Spleen (tissue), 7 donors: ENCODE measurements around the gene DICER1.

Experiments
- POLR2A ChIP-seq, 3 donors: fragments of 450-650 bp; IDR thresholded peaks; one replicate each; pipeline ENCODE4 v1.5.1; 2017; ENCODE audit warnings: antibody characterized with exemption in 3 of 3, mild to moderate bottlenecking in 1 of 3
- TF ChIP-seq, protein P1 (sequence below), 11 experiments: fragments of 200-600 bp in 7 of 11; fragments of 450-650 bp in 4 of 11; sonication (generic) in 4 of 11; IDR thresholded peaks in 8 of 11; conservative IDR thresholded peaks in 3 of 11; 1 replicate in 7 of 11; 2 replicates in 4 of 11; pipeline versions ENCODE4 v1.4.0 to v1.8.0; 2016 to 2021; ENCODE audit warnings: antibody characterized with exemption in 11 of 11, inconsistent platforms in 4 of 11, mild to moderate bottlenecking in 1 of 11
- donor health status: DM: no; HTN: no; CAD: no; lungs with moderate emphysema.
- donor health status: DM: no; HTN: no; CAD: no.
- donor health status: DM: no; HTN: no; CAD: no.

DNA sequence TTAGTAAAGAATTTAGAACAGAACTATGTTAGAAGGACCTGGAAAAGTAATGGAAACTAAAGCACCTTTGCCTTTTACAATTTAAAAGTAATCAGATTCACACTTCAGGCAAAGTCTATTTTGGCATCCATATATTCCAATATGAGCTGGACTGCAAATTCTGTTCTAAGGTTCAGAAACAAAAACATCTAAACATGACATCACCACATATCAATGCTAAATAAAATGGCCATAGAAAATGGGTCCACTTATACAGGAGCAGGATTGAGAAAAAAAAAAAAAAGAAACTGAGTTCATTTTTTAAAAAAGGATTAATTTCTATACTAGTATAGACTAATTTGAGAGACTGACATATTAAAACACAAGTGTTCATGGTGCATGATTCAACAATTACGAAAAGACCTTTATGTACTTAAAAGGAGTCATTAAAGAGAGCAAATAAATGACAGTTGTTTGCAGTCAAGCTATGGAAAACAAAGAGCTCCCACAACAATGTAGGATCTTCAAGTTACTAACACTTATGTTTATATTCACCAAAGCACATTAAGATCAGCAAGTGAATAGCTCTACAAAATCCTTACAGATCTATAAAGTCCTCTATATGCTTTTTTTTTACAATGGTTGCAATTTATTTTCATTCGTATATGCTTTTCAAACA lies 45.7 kb downstream of the DICER1 start:
- TF ChIP-seq, protein P1, sequence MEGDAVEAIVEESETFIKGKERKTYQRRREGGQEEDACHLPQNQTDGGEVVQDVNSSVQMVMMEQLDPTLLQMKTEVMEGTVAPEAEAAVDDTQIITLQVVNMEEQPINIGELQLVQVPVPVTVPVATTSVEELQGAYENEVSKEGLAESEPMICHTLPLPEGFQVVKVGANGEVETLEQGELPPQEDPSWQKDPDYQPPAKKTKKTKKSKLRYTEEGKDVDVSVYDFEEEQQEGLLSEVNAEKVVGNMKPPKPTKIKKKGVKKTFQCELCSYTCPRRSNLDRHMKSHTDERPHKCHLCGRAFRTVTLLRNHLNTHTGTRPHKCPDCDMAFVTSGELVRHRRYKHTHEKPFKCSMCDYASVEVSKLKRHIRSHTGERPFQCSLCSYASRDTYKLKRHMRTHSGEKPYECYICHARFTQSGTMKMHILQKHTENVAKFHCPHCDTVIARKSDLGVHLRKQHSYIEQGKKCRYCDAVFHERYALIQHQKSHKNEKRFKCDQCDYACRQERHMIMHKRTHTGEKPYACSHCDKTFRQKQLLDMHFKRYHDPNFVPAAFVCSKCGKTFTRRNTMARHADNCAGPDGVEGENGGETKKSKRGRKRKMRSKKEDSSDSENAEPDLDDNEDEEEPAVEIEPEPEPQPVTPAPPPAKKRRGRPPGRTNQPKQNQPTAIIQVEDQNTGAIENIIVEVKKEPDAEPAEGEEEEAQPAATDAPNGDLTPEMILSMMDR (IDR thresholded peaks at IDR 0.05 in 8 of 11, conservative IDR thresholded peaks at IDR 0.05 in 3 of 11): no peak
- no peak for TF ChIP-seq POLR2A (IDR thresholded peaks at IDR 0.05)
